ENCODE data around the gene OR52A1.

The OR52A1 gene

DNA sequence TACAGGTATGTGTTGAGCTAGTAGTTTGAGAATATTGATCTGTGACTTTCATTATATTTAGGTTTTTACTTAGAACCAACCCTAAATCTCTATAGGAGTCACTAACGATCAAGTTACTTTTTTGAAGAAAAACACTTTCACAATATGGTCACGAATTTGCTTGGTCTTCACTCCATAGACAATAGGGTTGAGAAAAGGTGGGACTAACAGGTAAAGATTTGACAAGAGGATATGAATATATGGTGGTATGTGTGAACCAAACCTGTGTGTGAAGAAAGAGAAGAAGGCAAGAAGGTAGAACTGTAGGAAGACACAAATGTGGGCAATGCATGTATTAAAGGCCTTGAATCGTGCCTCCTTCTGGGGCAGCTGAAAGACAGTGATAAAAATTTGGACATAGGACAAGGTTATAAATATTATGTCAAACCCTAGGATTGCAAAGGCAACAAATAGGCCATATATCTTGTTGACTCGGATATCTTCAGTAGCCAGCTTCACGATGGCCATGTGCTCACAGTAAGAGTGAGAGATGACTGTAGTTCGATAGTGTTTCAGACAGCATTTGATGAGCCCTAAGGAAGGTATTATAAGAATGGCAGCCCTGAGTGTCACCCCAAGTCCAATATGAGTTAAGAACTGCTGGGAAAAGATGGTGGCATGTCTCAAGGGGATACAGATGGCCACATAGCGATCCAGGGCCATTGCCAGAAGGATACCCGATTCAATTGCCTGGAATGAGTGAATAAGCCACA lies 22.8 kb downstream of the OR52A1 start:
- H3K4me3 ChIP-seq (replicated peaks; ENCODE audit: low read depth, low read length): no peak overlapping the region
- TF ChIP-seq, protein P1, sequence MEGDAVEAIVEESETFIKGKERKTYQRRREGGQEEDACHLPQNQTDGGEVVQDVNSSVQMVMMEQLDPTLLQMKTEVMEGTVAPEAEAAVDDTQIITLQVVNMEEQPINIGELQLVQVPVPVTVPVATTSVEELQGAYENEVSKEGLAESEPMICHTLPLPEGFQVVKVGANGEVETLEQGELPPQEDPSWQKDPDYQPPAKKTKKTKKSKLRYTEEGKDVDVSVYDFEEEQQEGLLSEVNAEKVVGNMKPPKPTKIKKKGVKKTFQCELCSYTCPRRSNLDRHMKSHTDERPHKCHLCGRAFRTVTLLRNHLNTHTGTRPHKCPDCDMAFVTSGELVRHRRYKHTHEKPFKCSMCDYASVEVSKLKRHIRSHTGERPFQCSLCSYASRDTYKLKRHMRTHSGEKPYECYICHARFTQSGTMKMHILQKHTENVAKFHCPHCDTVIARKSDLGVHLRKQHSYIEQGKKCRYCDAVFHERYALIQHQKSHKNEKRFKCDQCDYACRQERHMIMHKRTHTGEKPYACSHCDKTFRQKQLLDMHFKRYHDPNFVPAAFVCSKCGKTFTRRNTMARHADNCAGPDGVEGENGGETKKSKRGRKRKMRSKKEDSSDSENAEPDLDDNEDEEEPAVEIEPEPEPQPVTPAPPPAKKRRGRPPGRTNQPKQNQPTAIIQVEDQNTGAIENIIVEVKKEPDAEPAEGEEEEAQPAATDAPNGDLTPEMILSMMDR (IDR thresholded peaks at IDR 0.05; ENCODE audit: low read length, missing control alignments): no peak
- no peak for DNase-seq (ENCODE audit: low read depth)

DNA sequence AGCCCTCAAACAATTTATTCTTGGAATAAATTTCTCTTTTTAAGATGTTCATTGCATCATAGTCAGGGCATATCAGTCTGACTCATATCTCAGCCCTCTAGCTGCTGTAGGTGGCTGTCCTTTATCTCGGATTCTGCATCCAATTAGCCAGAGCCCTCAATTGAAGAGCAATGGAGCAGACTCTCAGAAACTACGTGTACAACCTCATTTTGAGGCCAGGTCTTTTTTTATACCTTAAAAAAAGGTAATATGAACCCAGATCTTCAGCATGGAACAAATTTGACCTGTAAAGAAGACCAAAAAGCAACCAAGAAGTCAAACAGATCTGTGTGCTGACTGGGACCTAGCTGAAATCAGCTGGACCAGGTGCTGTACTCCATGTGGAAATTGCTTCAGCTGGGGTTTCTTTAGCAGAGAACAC lies 25.1 kb downstream of the OR52A1 start:
- no peak overlapping the region for H3K4me3 ChIP-seq (replicated peaks; ENCODE audit: low read depth, low read length)
- TF ChIP-seq, protein P1 (IDR thresholded peaks at IDR 0.05; ENCODE audit: low read length, missing control alignments): no peak
- peak; percentile 2 for DNase-seq (ENCODE audit: low read depth)

DNA sequence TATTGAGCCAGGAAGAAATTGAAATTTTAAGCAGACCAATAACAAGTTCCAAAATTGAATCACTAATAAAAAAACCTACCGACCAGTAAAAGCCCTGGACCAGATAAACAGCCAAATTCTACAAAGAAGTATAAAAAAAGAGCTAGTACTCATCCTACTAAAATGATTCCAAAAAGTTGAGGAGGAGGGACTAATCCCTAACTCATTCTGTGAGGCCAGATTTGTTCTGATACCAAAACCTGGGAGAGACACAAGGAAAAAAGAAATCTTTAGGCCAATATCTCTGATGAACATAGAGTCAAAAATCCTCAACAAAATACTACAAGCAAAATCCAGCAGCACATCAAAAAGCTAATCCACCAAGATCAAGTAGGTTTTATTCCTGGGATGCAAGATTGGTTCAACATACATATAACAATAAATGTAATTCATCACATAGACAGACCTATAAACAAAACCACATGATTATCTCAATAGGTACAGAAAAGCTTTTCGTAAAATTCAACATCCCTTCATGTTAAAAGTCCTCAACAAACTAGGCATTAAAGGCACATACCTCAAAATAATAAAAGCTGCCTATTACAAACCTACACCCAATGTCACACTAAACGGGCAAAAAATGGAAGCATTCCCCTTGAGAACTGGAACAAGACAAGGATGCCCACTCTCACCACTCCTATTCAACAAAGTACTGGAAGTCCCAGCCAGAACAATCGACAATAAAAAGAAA lies 29.5 kb downstream of the OR52A1 start:
- DNase-seq (ENCODE audit: low read depth): no peak
- TF ChIP-seq, protein P1 (IDR thresholded peaks at IDR 0.05; ENCODE audit: low read length, missing control alignments): no peak
- H3K4me3 ChIP-seq (replicated peaks; ENCODE audit: low read depth, low read length): no peak overlapping the region

DNA sequence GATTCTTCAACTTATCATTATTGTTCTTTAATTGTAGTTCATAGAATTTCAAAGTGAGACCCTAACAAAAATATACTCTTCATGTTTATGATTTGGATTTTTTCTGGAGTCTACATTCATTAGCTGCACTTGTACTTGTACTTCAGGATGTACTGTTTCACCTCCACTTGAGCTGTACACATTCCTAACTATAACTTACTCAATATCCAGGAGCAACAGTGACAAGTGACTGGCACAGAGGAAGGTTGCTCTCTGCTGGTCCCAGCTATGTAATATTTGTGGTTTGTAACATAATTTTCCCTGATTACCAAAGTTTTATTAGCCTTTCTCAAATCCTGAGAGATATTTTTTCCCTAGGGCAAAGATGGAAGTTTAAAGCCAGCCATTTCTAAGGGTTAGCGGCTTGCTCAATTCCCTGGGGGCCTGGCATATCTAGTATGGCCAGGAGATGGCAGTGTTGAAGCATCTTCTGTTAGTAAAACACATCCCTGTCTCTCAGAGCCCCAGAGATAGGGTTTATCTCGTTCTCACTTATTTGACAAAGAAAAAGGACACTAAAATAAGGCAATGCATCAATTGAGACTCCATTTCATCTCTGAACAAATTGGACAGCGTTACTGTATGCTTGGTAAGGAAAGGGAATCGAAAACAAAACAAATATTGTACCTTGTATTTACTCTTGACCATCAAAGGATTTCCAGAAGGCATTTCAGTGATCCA lies 30.6 kb downstream of the OR52A1 start:
- TF ChIP-seq, protein P1 (IDR thresholded peaks at IDR 0.05; ENCODE audit: low read length, missing control alignments): peak; percentile 90
- peak; percentile 82 for DNase-seq (ENCODE audit: low read depth)
- no peak overlapping the region for H3K4me3 ChIP-seq (replicated peaks; ENCODE audit: low read depth, low read length)

DNA sequence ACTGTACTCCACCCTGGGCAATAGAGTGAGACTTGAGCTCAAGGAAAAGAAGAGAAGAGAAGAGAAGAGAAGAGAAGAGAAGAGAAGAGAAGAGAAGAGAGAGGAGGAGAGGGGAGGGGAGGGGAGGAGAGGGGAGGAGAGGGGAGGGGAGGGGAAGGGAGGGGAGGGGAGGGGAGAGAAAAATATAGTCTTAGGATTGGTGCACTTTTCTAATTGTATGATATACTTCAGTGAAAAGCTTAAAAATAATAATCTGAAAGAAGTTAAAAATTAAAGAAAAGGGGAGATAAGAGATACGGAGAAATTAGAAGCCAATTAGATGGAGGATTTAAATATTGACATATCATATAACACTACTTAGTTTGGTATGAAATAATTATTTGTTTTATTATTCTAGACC lies 35.7 kb downstream of the OR52A1 start:
- DNase-seq (ENCODE audit: low read depth): no peak
- H3K4me3 ChIP-seq (replicated peaks; ENCODE audit: low read depth, low read length): no peak overlapping the region
- TF ChIP-seq, protein P1 (IDR thresholded peaks at IDR 0.05; ENCODE audit: low read length, missing control alignments): no peak

DNA sequence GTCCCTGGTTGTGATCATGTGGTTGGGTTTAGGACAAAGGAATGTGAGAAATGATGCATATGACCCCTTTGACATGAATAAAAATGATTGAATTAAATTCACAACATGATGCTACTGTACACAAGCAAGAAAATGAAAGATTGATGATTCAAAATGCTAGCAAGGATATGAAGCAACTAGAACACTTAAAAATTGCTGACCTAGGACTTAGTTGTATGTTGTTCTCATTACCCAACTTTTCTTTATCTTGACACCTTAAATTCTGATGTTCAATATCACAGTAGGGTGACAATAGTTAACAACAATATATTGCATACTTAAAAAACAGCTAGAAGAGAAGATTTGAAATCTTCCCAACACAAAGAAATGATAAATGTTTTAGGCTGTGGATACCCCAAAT lies 37.0 kb downstream of the OR52A1 start:
- TF ChIP-seq, protein P1 (IDR thresholded peaks at IDR 0.05; ENCODE audit: low read length, missing control alignments): no peak
- no peak overlapping the region for H3K4me3 ChIP-seq (replicated peaks; ENCODE audit: low read depth, low read length)
- no peak for DNase-seq (ENCODE audit: low read depth)
